Gastroesophageal sphincter (tissue), 4 donors: ENCODE measurements around the gene DNMT1. TPM values are rescaled to one million over a fixed set of nuclear protein-coding genes. Genes with fewer than 3 reads are reported as not detected.

Source experiments
- ATAC-seq: fragments of 150-250 bp; one replicate; pipeline ENCODE4 v1.9.1; 2016; ENCODE audit warnings: mild to moderate bottlenecking, moderate library complexity
- H3K27ac ChIP-seq, 4 donors: fragments of 200-600 bp; sonication (generic) in 3 of 4; 1 replicate in 3 of 4; 2 replicates in 1 of 4; pipeline ENCODE4 v1.5.1; 2016 to 2019
- H3K27me3 ChIP-seq: fragments of 200-600 bp; sonication (generic); one replicate; pipeline ENCODE4 v1.5.1; 2019
- H3K36me3 ChIP-seq, 2 donors: fragments of 200-600 bp; sonication (generic); one replicate each; pipeline ENCODE4 v1.5.1; 2019; ENCODE audit warnings: control low read depth in 1 of 2
- H3K4me1 ChIP-seq, 3 donors: fragments of 200-600 bp; sonication (generic); 1 replicate in 2 of 3; 2 replicates in 1 of 3; pipeline ENCODE4 v1.5.1; 2016 to 2019; ENCODE audit warnings: control low read depth in 2 of 3
- H3K4me3 ChIP-seq, 2 donors: fragments of 200-600 bp; sonication (generic); one replicate each; pipeline ENCODE4 v1.5.1; 2019; ENCODE audit warnings: mild to moderate bottlenecking in 1 of 2, moderate library complexity in 1 of 2
- H3K9me3 ChIP-seq, 3 donors: fragments of 200-600 bp; sonication (generic); one replicate each; pipeline ENCODE4 v1.5.1; 2017 to 2019; ENCODE audit warnings: control low read depth in 2 of 3
- CTCF ChIP-seq, 4 experiments: fragments of 200-600 bp in 2 of 4; fragments of 450-650 bp in 2 of 4; sonication (generic) in 1 of 4; IDR thresholded peaks; one replicate each; pipeline ENCODE4 v1.5.1; 2017 to 2019; ENCODE audit warnings: antibody characterized with exemption in 4 of 4, mild to moderate bottlenecking in 2 of 4, moderate library complexity in 2 of 4
- EP300 ChIP-seq: sonication (generic); formaldehyde crosslinking; IDR thresholded peaks from one replicate; pipeline ENCODE4 v1.6.1; 2017; ENCODE audit warnings: antibody characterized with exemption, mild to moderate bottlenecking
- POLR2A ChIP-seq, 2 donors: fragments of 450-650 bp; IDR thresholded peaks; one replicate each; pipeline ENCODE4 v1.6.1; 2017; ENCODE audit warnings: antibody characterized with exemption in 2 of 2, mild to moderate bottlenecking in 2 of 2, moderate library complexity in 1 of 2
- POLR2AphosphoS5 ChIP-seq: sonication (generic); formaldehyde crosslinking; IDR thresholded peaks from one replicate; pipeline ENCODE4 v1.6.1; 2017; ENCODE audit warnings: antibody characterized with exemption
- WGBS, 2 donors: methylation state at CpG; one replicate each; pipeline ENCODE4 v1.1.5; 2018; ENCODE audit warnings: low coverage in 1 of 2; 5-methylcytosine and 5-hydroxymethylcytosine counted together
- total RNA-seq, 4 donors: library from RNA; depleted of rRNA; stranded (reverse); fragments of >200 nt; gene quantifications; one replicate each; pipeline ENCODE4 v1.1.0, GENCODE V29; 2016

Gene DNMT1
- total RNA-seq, 4 donors from 2014 or later: 28.1 to 50.6 (median 38.1) TPM

- no peak for ATAC-seq
- 91 to 98% methylated on average over 5 to 6 of the region's 7 CpGs for WGBS, 2 donors
- Histone ChIP-seq H3K27ac (no peak overlapping the region), H3K27me3 (no peaks in the 10 kb centered on the region), H3K36me3 (peaks cover 0 to 34% of the 10 kb centered on the region in 2 donors), H3K9me3 (no peaks in the 10 kb centered on the region), H3K4me1 (peaks cover 0 to 25% (median 0%) of the 10 kb centered on the region in 3 donors), H3K4me3 (no peak overlapping the region)
- TF ChIP-seq EP300 (no peak), POLR2A (IDR thresholded peaks at IDR 0.05) (no peak), CTCF (IDR thresholded peaks at IDR 0.05) (no peak), POLR2AphosphoS5 (no peak)
These were observed 70.3 kb downstream of the DNMT1 start for GRCh38 chr19:10124429-10124828.

- Histone ChIP-seq H3K9me3 (no peaks in the 10 kb centered on the region), H3K4me3 (no peak overlapping the region), H3K27me3 (no peaks in the 10 kb centered on the region), H3K4me1 (peaks cover 3 to 49% (median 9%) of the 10 kb centered on the region in 3 donors), H3K36me3 (peaks cover 0 to 29% of the 10 kb centered on the region in 2 donors), H3K27ac (peak overlapping the region in 2 of 4 donors; percentile 83 to 86)
- WGBS, 2 donors: 28 to 48% methylated on average over 4 to 6 of the region's 6 CpGs
- no peak for TF ChIP-seq POLR2A (IDR thresholded peaks at IDR 0.05)
- TF ChIP-seq POLR2AphosphoS5: peak; percentile 66
- no peak for ATAC-seq
These were observed 72.7 kb downstream of the DNMT1 start for GRCh38 chr19:10122045-10122444.

- no peak for TF ChIP-seq POLR2AphosphoS5
- no peak for TF ChIP-seq POLR2A (IDR thresholded peaks at IDR 0.05)
- no peak for TF ChIP-seq CTCF (IDR thresholded peaks at IDR 0.05)
- TF ChIP-seq EP300: no peak
- Histone ChIP-seq H3K4me1 (peaks cover 3 to 51% (median 9%) of the 10 kb centered on the region in 3 donors), H3K4me3 (peak overlapping the region in 1 of 2 donors; percentile 95), H3K9me3 (no peaks in the 10 kb centered on the region), H3K27me3 (no peaks in the 10 kb centered on the region), H3K36me3 (peaks cover 0 to 31% of the 10 kb centered on the region in 2 donors), H3K27ac (peak overlapping the region in 3 of 4 donors; percentile 13 to 86 (median 83))
- 40 to 80% methylated on average over 7 to 9 of the region's 9 CpGs for WGBS, 2 donors
- peak; percentile 24 for ATAC-seq
These were observed 74.1 kb downstream of the DNMT1 start for GRCh38 chr19:10120538-10121189.

- Histone ChIP-seq H3K4me1 (peaks cover 3 to 51% (median 9%) of the 10 kb centered on the region in 3 donors), H3K27me3 (no peaks in the 10 kb centered on the region), H3K27ac (peak overlapping the region in 3 of 4 donors; percentile 83 to 86 (median 84)), H3K4me3 (peak overlapping the region; percentile 65 to 95), H3K9me3 (no peaks in the 10 kb centered on the region), H3K36me3 (peaks cover 0 to 48% of the 10 kb centered on the region in 2 donors)
- no peak for ATAC-seq
- WGBS, 2 donors: 11% methylated on average over 3 of the region's 12 CpGs; no CpG with 5 or more reads in 1 of the 2 donors
- TF ChIP-seq EP300: no peak
- no peak for TF ChIP-seq CTCF (IDR thresholded peaks at IDR 0.05)
- no peak for TF ChIP-seq POLR2A (IDR thresholded peaks at IDR 0.05)
- no peak for TF ChIP-seq POLR2AphosphoS5
These were observed 75.8 kb downstream of the DNMT1 start for GRCh38 chr19:10118960-10119359.

GRCh38 chr19:10116866-10117616 is 77.7 kb downstream of the DNMT1 start:
- H3K36me3 ChIP-seq: peaks cover 0 to 51% of the 10 kb centered on the region in 2 donors
- ATAC-seq: no peak
- TF ChIP-seq POLR2A (IDR thresholded peaks at IDR 0.05) (no peak), POLR2AphosphoS5 (no peak), CTCF (IDR thresholded peaks at IDR 0.05) (no peak), EP300 (no peak)
- no CpG with 5 or more reads among the region's 21 CpGs for WGBS, 2 donors
- H3K27ac ChIP-seq: no peak overlapping the region
- no peaks in the 10 kb centered on the region for H3K9me3 ChIP-seq
- peaks cover 3 to 67% (median 13%) of the 10 kb centered on the region in 3 donors for H3K4me1 ChIP-seq
- H3K27me3 ChIP-seq: no peaks in the 10 kb centered on the region
- no peak overlapping the region for H3K4me3 ChIP-seq
